GM12892 (cell line): ENCODE results near the gene PCDHGA11.

Experiments used
- POLR2A ChIP-seq: IDR thresholded peaks from 2 replicates; pipeline ENCODE4 v1.6.1; 2011; ENCODE audit warnings: low read depth, low read length, control low read depth
- POLR2AphosphoS5 ChIP-seq: IDR thresholded peaks from 2 replicates; pipeline ENCODE4 v1.6.1; 2011; ENCODE audit warnings: low read depth, low read length, control low read depth
- TAF1 ChIP-seq: IDR thresholded peaks from 2 replicates; pipeline ENCODE4 v1.6.1; 2011; ENCODE audit warnings: low read depth, mild to moderate bottlenecking, control low read depth, low read length, borderline replicate concordance

DNA sequence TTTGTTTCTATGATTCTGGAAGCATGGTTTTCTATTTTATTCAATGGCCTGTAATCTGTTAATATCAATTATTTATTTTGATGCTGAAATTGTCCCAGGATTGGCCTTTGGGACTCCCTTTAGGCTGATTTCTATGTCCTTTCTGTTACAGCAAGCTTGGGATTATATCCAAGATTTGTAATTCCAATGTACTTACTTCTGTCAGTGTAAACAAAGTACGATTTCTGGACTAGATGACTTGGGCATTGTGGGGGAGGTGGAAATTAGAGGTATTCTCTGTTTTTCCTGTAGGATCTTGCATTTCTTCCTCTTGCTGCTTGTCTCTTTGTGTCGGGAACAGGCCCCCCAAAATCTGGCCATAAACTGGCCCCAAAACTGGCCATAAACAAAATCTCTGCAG, 13.2 kb downstream of the PCDHGA11 start:
- TF ChIP-seq POLR2AphosphoS5 (no peak), TAF1 (no peak), POLR2A (no peak)
